H1 (cell line): Measurements from ENCODE around the gene BHLHE23. TPM values are rescaled to one million over a fixed set of nuclear protein-coding genes. Genes with fewer than 3 reads are reported as not detected.

Source experiments
- CTCF ChIA-PET: fragments of 300-600 bp; sonication (Branson Sonifier 250); formaldehyde crosslinking; loops from one replicate; lab custom pipeline; 2021; ENCODE audit not compliant: partially characterized antibody; lab: Charles Lee
- POLR2A ChIA-PET: fragments of 300-600 bp; sonication (Branson Sonifier 250); formaldehyde crosslinking; loops from one replicate; lab custom pipeline; 2021; ENCODE audit warnings: inconsistent platforms; ENCODE audit not compliant: partially characterized antibody; lab: Charles Lee
- DNase-seq, 2 experiments: peaks; one replicate each; pipeline versions ENCODE4 v3.0.0 to v3.0.0-alpha.2; 2010 to 2022; ENCODE audit warnings: low spot score in 2 of 2, low read depth in 1 of 2, mixed read lengths in 1 of 2
- FAIRE-seq: peaks from 2 replicates; lab custom pipeline; 2011; peaks lifted over from hg19 to GRCh38; lab: Jason Lieb, UNC
- H2AFZ ChIP-seq: 2 replicates; pipeline ENCODE4 v1.8.1; 2012; ENCODE audit warnings: low read length, inconsistent platforms
- H2AK5ac ChIP-seq: 2 replicates; pipeline ENCODE4 v1.6.1; 2013; ENCODE audit warnings: low read depth, low read length
- H2BK120ac ChIP-seq: replicated peaks from 2 replicates; pipeline ENCODE3; 2013; ENCODE audit warnings: low read depth, low read length, inconsistent platforms
- H2BK12ac ChIP-seq: 2 replicates; pipeline ENCODE4 v1.6.1; 2013; ENCODE audit warnings: low read depth, low read length
- H2BK15ac ChIP-seq: 2 replicates; pipeline ENCODE4 v1.6.1; 2013; ENCODE audit warnings: low read length
- H2BK20ac ChIP-seq: 2 replicates; pipeline ENCODE4 v1.6.1; 2013; ENCODE audit warnings: low read length
- H2BK5ac ChIP-seq: 2 replicates; pipeline ENCODE4 v1.6.1; 2013; ENCODE audit warnings: low read depth, low read length
- H3K14ac ChIP-seq: 2 replicates; pipeline ENCODE4 v1.6.1; 2013; ENCODE audit warnings: inconsistent platforms; ENCODE audit not compliant: insufficient read length
- H3K18ac ChIP-seq: 2 replicates; pipeline ENCODE4 v1.6.1; 2013; ENCODE audit warnings: low read length; ENCODE audit errors: extremely low read depth
- H3K23ac ChIP-seq: 2 replicates; pipeline ENCODE4 v1.6.1; 2013; ENCODE audit warnings: inconsistent platforms; ENCODE audit not compliant: insufficient read length
- H3K23me2 ChIP-seq: 2 replicates; pipeline ENCODE4 v1.6.1; 2013; ENCODE audit warnings: low read depth, low read length
- H3K27ac ChIP-seq: 2 replicates; pipeline ENCODE4 v1.6.1; 2011; ENCODE audit warnings: low read depth, low read length, inconsistent platforms
- H3K27me3 ChIP-seq, 4 experiments: replicated peaks in 1 of 4; 1 replicate in 1 of 4; 2 replicates in 3 of 4; pipeline versions ENCODE4 v1.6.1 to v1.8.1; 2011 to 2013; ENCODE audit warnings: low read length in 3 of 4, mild to moderate bottlenecking in 3 of 4, inconsistent platforms in 2 of 4, mixed read lengths in 2 of 4, moderate library complexity in 1 of 4; ENCODE audit not compliant: control insufficient read depth in 3 of 4, insufficient read depth in 3 of 4; ENCODE audit errors: extremely low read depth in 1 of 4
- H3K36me3 ChIP-seq, 4 experiments: 2 replicates each; pipeline versions ENCODE4 v1.6.1 to v1.8.1; 2011 to 2013; ENCODE audit warnings: mild to moderate bottlenecking in 4 of 4, low read length in 3 of 4, moderate library complexity in 2 of 4, control low read depth in 1 of 4, inconsistent platforms in 1 of 4; ENCODE audit not compliant: insufficient read depth in 4 of 4, control insufficient read depth in 2 of 4
- H3K4ac ChIP-seq: replicated peaks from 2 replicates; pipeline ENCODE3; 2013; ENCODE audit warnings: low read length, low read depth, mixed read lengths, inconsistent platforms; ENCODE audit not compliant: insufficient read length
- H3K4me1 ChIP-seq, 4 experiments: replicated peaks in 1 of 4; 1 replicate in 1 of 4; 2 replicates in 3 of 4; pipeline versions ENCODE4 v1.6.1 to v1.8.1; 2011 to 2013; ENCODE audit warnings: low read length in 3 of 4, inconsistent platforms in 2 of 4, mixed read lengths in 1 of 4; ENCODE audit not compliant: insufficient read depth in 4 of 4, control insufficient read depth in 3 of 4
- H3K4me2 ChIP-seq, 2 experiments: 2 replicates each; pipeline versions ENCODE4 v1.6.1 to v1.8.1; 2011 to 2013; ENCODE audit warnings: low read depth in 2 of 2, low read length in 2 of 2, control low read depth in 1 of 2, inconsistent platforms in 1 of 2, mild to moderate bottlenecking in 1 of 2; ENCODE audit not compliant: insufficient read depth in 1 of 2
- H3K4me3 ChIP-seq, 4 experiments: fragments of 200-600, 300-600 bp in 1 of 4; sonication (generic), shearing (Covaris generic), sonication (Bioruptor Twin) in 1 of 4; 2 replicates each; pipeline versions ENCODE4 v1.5.1 to v1.8.1; 2011 to 2016; ENCODE audit warnings: low read length in 4 of 4, low read depth in 3 of 4, control low read depth in 2 of 4, inconsistent platforms in 2 of 4, mild to moderate bottlenecking in 2 of 4, mixed read lengths in 1 of 4, moderate library complexity in 1 of 4; ENCODE audit not compliant: insufficient read depth in 2 of 4; ENCODE audit errors: extremely low read depth in 1 of 4
- H3K56ac ChIP-seq: replicated peaks from 2 replicates; pipeline ENCODE3; 2013; ENCODE audit warnings: low read depth, mild to moderate bottlenecking, mixed read lengths, low read length, inconsistent platforms; ENCODE audit not compliant: insufficient read length
- H3K79me1 ChIP-seq: 2 replicates; pipeline ENCODE4 v1.6.1; 2013; ENCODE audit warnings: low read depth, low read length, control low read depth
- H3K79me2 ChIP-seq, 2 experiments: 2 replicates each; pipeline versions ENCODE4 v1.6.1 to v1.8.1; 2012 to 2013; ENCODE audit warnings: low read length in 2 of 2, mild to moderate bottlenecking in 2 of 2, inconsistent platforms in 1 of 2; ENCODE audit not compliant: insufficient read depth in 2 of 2, control insufficient read depth in 1 of 2
- H3K9ac ChIP-seq, 4 experiments: replicated peaks in 1 of 4; 1 replicate in 1 of 4; 2 replicates in 3 of 4; pipeline versions ENCODE4 v1.6.1 to v1.8.1; 2011 to 2013; ENCODE audit warnings: low read depth in 3 of 4, low read length in 3 of 4, control low read depth in 2 of 4, mild to moderate bottlenecking in 2 of 4, moderate library complexity in 2 of 4, inconsistent platforms in 1 of 4; ENCODE audit errors: extremely low read depth in 1 of 4
- H3K9me3 ChIP-seq, 2 experiments: 2 replicates each; pipeline versions ENCODE4 v1.6.1 to v1.8.1; 2012 to 2013; ENCODE audit warnings: mild to moderate bottlenecking in 2 of 2, moderate library complexity in 2 of 2, control low read depth in 1 of 2, inconsistent platforms in 1 of 2, low read depth in 1 of 2, low read length in 1 of 2, mixed read lengths in 1 of 2; ENCODE audit not compliant: insufficient read depth in 2 of 2
- H4K20me1 ChIP-seq, 2 experiments: replicated peaks in 1 of 2; 2 replicates each; pipeline versions ENCODE3 to v1.8.1; 2011 to 2013; ENCODE audit warnings: inconsistent platforms in 2 of 2, low read length in 2 of 2, mild to moderate bottlenecking in 1 of 2; ENCODE audit not compliant: insufficient read depth in 2 of 2, control insufficient read depth in 1 of 2
- H4K5ac ChIP-seq: 2 replicates; pipeline ENCODE4 v1.6.1; 2013; ENCODE audit warnings: low read length, low read depth, mixed read lengths, inconsistent platforms; ENCODE audit not compliant: insufficient read length
- H4K8ac ChIP-seq: 2 replicates; pipeline ENCODE4 v1.8.0; 2013; ENCODE audit warnings: mild to moderate bottlenecking, moderate library complexity, low read length, inconsistent platforms; ENCODE audit not compliant: insufficient read depth; ENCODE audit errors: extremely low read depth
- H4K91ac ChIP-seq: replicated peaks from 2 replicates; pipeline ENCODE3; 2013; ENCODE audit warnings: low read length, mixed read lengths, inconsistent platforms; ENCODE audit not compliant: insufficient read length
- BCL11A ChIP-seq, 2 experiments: IDR thresholded peaks; one replicate each; pipeline ENCODE4 v1.6.1; 2011; ENCODE audit warnings: low read depth in 2 of 2, low read length in 2 of 2, mild to moderate bottlenecking in 2 of 2
- CHD1 ChIP-seq: IDR thresholded peaks from 2 replicates; pipeline ENCODE4 v1.6.1; 2012; ENCODE audit warnings: low read depth, low read length, improper control_type of control experiment
- CTCF ChIP-seq, 3 experiments: IDR thresholded peaks; 1 replicate in 2 of 3; 2 replicates in 1 of 3; pipeline versions ENCODE4 v1.5.1 to v1.6.1; 2011; ENCODE audit warnings: low read length in 3 of 3, mild to moderate bottlenecking in 3 of 3, inconsistent platforms in 2 of 3, low read depth in 1 of 3, moderate library complexity in 1 of 3; ENCODE audit not compliant: insufficient read depth in 1 of 3; ENCODE audit errors: control extremely low read depth in 1 of 3
- E2F6 ChIP-seq: IDR thresholded peaks from 2 replicates; pipeline ENCODE4 v1.6.1; 2012; ENCODE audit warnings: inconsistent platforms
- JUND ChIP-seq: IDR thresholded peaks from 2 replicates; pipeline ENCODE4 v1.6.1; 2011; ENCODE audit warnings: mild to moderate bottlenecking, improper control_type of control experiment, low read length
- POU5F1 ChIP-seq: IDR thresholded peaks from 2 replicates; pipeline ENCODE4 v1.6.1; 2011; ENCODE audit warnings: low read depth, mild to moderate bottlenecking, low read length, moderate library complexity
- RNF2 ChIP-seq: fragments of 200-900, 300-1000 bp; sonication (generic); IDR thresholded peaks from 2 replicates; pipeline ENCODE4 v1.7.1; 2016; ENCODE audit warnings: borderline replicate concordance, low read depth, mild to moderate bottlenecking, antibody characterized with exemption, low read length; ENCODE audit not compliant: poor library complexity, severe bottlenecking; ENCODE audit errors: missing control alignments
- RXRA ChIP-seq: IDR thresholded peaks from 2 replicates; pipeline ENCODE4 v1.6.1; 2011; ENCODE audit warnings: low read depth, mild to moderate bottlenecking, low read length, moderate library complexity; ENCODE audit not compliant: insufficient read depth
- SP2 ChIP-seq: IDR thresholded peaks from 2 replicates; pipeline ENCODE4 v1.6.1; 2012; ENCODE audit warnings: mild to moderate bottlenecking, low read length, inconsistent platforms
- SP4 ChIP-seq: IDR thresholded peaks from 2 replicates; pipeline ENCODE4 v1.6.1; 2012; ENCODE audit warnings: low read length, inconsistent platforms
- ZNF274 ChIP-seq: IDR thresholded peaks from 2 replicates; pipeline ENCODE4 v1.7.0; 2012; ENCODE audit warnings: low read length, borderline replicate concordance; ENCODE audit errors: extremely low read depth
- WGBS, 2 experiments: shearing (Covaris generic) in 1 of 2; methylation state at CpG; one replicate each; pipeline versions ENCODE4 v1.1.6 to v1.1.7; 2013 to 2015; ENCODE audit warnings: low lambda C conversion rate in 2 of 2, mixed read lengths in 2 of 2, inconsistent platforms in 1 of 2, low coverage in 1 of 2, missing lambda C conversion rate in 1 of 2; ENCODE audit not compliant: insufficient replicate concordance in 2 of 2, insufficient coverage in 1 of 2, insufficient read length in 1 of 2; ENCODE audit errors: extremely low coverage in 1 of 2, missing lambda C conversion rate in 1 of 2; 5-methylcytosine and 5-hydroxymethylcytosine counted together
- polyA plus RNA-seq, 7 experiments: library from polyadenylated mRNA; depleted of rRNA in 3 of 7; stranded (reverse) in 5 of 7; unstranded in 2 of 7; fragments of >200 nt in 5 of 7; fragments of 200-250 nt in 2 of 7; gene quantifications; 1 replicate in 5 of 7; 2 replicates in 1 of 7; 4 replicates in 1 of 7; pipeline versions ENCODE4 v1.2.1 to v1.2.3, GENCODE V29; 2011 to 2013; ENCODE audit warnings: missing spikeins in 2 of 7, mixed read lengths in 2 of 7
- total RNA-seq: library from RNA; stranded (reverse); fragmentation: NEBNext Ultra II Directional; extraction: Animal tissue kit (Norgen Biotek cat#: 25700); gene quantifications from 2 replicates; pipeline ENCODE4 v1.2.1, GENCODE V29; 2021

The BHLHE23 gene
- total and polyA plus RNA-seq, 2 of the 8 experiments (the other 6 are each of a cell fraction or from before 2014, with no cell fraction given), result 0.47 TPM; not detected in 1

- Histone ChIP-seq H3K23me2 (no peaks in the 10 kb centered on the region), H3K18ac (no peak overlapping the region), H3K27ac (no peak overlapping the region), H2BK5ac (no peak overlapping the region), H3K4me3 (no peak overlapping the region), H3K79me1 (no peaks in the 10 kb centered on the region), H2AK5ac (no peak overlapping the region), H3K4me1 (peaks cover 0 to 20% (median 7%) of the 10 kb centered on the region in 4 experiments; a peak in 5 of 7 replicates), H2BK12ac (no peak overlapping the region), H3K4ac (no peak overlapping the region), H2BK20ac (no peak overlapping the region), H3K27me3 (no peaks in the 10 kb centered on the region), H2BK120ac (no peak overlapping the region), H2AFZ (no peak overlapping the region), H3K79me2 (no peaks in the 10 kb centered on the region), H3K9ac (no peak overlapping the region), H2BK15ac (no peak overlapping the region), H4K20me1 (no peaks in the 10 kb centered on the region), H4K5ac (no peak overlapping the region), H3K56ac (no peak overlapping the region), H3K36me3 (no peaks in the 10 kb centered on the region), H3K23ac (no peak overlapping the region), H3K14ac (no peak overlapping the region), H3K9me3 (no peaks in the 10 kb centered on the region), H4K8ac (no peak overlapping the region), H3K4me2 (no peak overlapping the region), H4K91ac (no peak overlapping the region)
- POLR2A ChIA-PET, result interaction anchor here (1.3 to 2.7 kb wide), 4 partner anchors 9 to 100 kb away, joined by 3 to 9 read pairs (median 4); no protein-coding TSS in a partner anchor
- 89% methylated on average over 14 of the region's 14 CpGs; no CpG with 5 or more reads in 1 of the 2 experiments for WGBS, 2 experiments
- FAIRE-seq, result no peak
- no peak for DNase-seq
- CTCF ChIA-PET, result interaction anchor here (1.2 to 3.7 kb wide), 2 partner anchors 10 to 48 kb away, joined by 3 to 13 read pairs; no protein-coding TSS in a partner anchor
- TF ChIP-seq E2F6, result no peak
- no peak for TF ChIP-seq SP2
- no peak for TF ChIP-seq RNF2
- no peak for TF ChIP-seq BCL11A (IDR thresholded peaks at IDR 0.05; ENCODE audit: low read depth in 2 of 2, low read length in 2 of 2)
- TF ChIP-seq CTCF (IDR thresholded peaks at IDR 0.05; ENCODE audit: control extremely low read depth in 1 of 3, insufficient read depth in 1 of 3, low read depth in 1 of 3, low read length in 3 of 3), result no peak
- no peak for TF ChIP-seq JUND
- TF ChIP-seq SP4, result no peak
- TF ChIP-seq ZNF274, result no peak
- no peak for TF ChIP-seq CHD1
- no peak for TF ChIP-seq POU5F1
- TF ChIP-seq RXRA, result no peak
These were observed 21.4 kb downstream of the BHLHE23 start for GRCh38 chr20:62985444-62985778.
